ENCODE data around the gene LRRFIP1.

DNA sequence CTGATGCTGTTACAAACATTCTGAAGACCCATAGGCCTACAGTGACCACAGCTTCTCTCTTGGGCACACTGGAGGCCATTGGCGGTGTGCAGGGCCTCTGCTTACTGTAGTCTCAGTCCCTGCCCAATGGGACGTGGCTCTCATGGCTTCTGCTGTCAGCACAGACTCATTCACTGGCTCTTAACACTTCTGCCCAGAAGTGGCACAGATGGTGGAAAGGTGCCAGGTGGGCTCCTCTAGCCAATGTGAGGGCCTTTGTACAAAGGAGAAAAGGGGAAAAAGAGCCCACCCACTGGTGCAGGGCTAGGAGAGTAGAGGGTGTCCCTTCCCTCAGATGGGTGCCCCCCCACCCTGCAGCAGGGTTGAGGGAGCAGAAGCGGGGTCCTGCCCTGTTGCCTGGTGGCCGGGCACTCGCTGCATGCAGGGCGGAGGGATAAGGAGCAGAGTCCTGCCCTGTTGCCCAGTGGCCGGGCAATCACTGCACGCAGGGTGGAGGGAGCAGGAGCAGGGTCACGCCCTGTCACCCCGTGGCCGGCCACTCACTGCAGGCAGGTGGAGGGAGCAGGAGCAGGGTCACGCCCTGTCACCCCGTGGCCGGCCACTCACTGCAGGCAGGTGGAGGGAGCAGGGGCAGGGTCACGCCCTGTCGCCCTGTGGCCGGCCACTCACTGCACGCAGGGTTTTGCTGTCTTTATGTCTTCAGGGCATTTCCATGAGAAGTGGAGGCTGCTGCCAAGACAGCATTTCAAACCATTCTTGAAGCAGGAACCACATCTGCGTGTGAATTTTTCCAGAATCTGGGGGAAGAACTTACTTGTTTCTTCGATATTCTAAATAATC, 20.0 kb downstream of the LRRFIP1 start:
- TF ChIP-seq, protein P1, sequence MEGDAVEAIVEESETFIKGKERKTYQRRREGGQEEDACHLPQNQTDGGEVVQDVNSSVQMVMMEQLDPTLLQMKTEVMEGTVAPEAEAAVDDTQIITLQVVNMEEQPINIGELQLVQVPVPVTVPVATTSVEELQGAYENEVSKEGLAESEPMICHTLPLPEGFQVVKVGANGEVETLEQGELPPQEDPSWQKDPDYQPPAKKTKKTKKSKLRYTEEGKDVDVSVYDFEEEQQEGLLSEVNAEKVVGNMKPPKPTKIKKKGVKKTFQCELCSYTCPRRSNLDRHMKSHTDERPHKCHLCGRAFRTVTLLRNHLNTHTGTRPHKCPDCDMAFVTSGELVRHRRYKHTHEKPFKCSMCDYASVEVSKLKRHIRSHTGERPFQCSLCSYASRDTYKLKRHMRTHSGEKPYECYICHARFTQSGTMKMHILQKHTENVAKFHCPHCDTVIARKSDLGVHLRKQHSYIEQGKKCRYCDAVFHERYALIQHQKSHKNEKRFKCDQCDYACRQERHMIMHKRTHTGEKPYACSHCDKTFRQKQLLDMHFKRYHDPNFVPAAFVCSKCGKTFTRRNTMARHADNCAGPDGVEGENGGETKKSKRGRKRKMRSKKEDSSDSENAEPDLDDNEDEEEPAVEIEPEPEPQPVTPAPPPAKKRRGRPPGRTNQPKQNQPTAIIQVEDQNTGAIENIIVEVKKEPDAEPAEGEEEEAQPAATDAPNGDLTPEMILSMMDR (IDR thresholded peaks at IDR 0.05), result no peak
- TF ChIP-seq POLR2AphosphoS5 (IDR thresholded peaks at IDR 0.05), result no peak
